Caco-2 (cell line): ENCODE measurements around the gene CYB5A. TPM values are rescaled to one million over a fixed set of nuclear protein-coding genes. Genes with fewer than 3 reads are reported as not detected.

Source experiments
- BruUV-seq: library from RNA; stranded (reverse); fragments of 400-500 nt; replicated peaks from 2 replicates; lab custom pipeline; 2021; lab: Mats Ljungman, UMichigan
- CTCF ChIA-PET: fragments of 300-600 bp; sonication (Branson Sonifier 250); formaldehyde crosslinking; loops from one replicate; lab custom pipeline; 2022; ENCODE audit warnings: antibody characterized with exemption; lab: Charles Lee
- POLR2A ChIA-PET: fragments of 300-600 bp; sonication (Branson Sonifier 250); formaldehyde crosslinking; loops from one replicate; lab custom pipeline; 2022; ENCODE audit warnings: antibody characterized with exemption; lab: Charles Lee
- DNase-seq, 2 experiments: peaks; one replicate each; pipeline versions ENCODE4 v3.0.0 to v3.0.0-alpha.2; 2020 to 2022
- H3K27me3 ChIP-seq: replicated peaks from 2 replicates; pipeline ENCODE4 v1.6.0; 2011; ENCODE audit warnings: low read length; ENCODE audit not compliant: control insufficient read depth, insufficient read depth
- H3K36me3 ChIP-seq: 2 replicates; pipeline ENCODE4 v1.5.1; 2011; ENCODE audit warnings: low read length; ENCODE audit not compliant: control insufficient read depth, insufficient read depth
- H3K4me1 ChIP-seq: fragments of 250-450 bp; sonication (Bioruptor Pico); 2 replicates; pipeline ENCODE4 v1.5.1; 2020; ENCODE audit warnings: mild to moderate bottlenecking
- H3K4me3 ChIP-seq: 2 replicates; pipeline ENCODE4 v1.5.1; 2011; ENCODE audit warnings: low read depth, mild to moderate bottlenecking, control low read depth, low read length
- H3K9me3 ChIP-seq: fragments of 250-450 bp; sonication (Bioruptor Pico); 2 replicates; pipeline ENCODE4 v1.5.1; 2020; ENCODE audit warnings: mild to moderate bottlenecking, moderate library complexity
- H3K27ac Mint-ChIP-seq: one replicate; pipeline ENCODE4 v1.8.0; 2022; ENCODE audit warnings: mixed read lengths; ENCODE audit not compliant: unreplicated experiment
- H3K27me3 Mint-ChIP-seq: one replicate; pipeline ENCODE4 v1.8.0; 2022; ENCODE audit warnings: mixed read lengths; ENCODE audit not compliant: insufficient read depth, unreplicated experiment
- H3K36me3 Mint-ChIP-seq: one replicate; pipeline ENCODE4 v1.8.0; 2022; ENCODE audit warnings: mild to moderate bottlenecking, mixed read lengths; ENCODE audit not compliant: insufficient read depth, unreplicated experiment
- H3K4me1 Mint-ChIP-seq: one replicate; pipeline ENCODE4 v1.8.0; 2022; ENCODE audit warnings: low read depth, mixed read lengths; ENCODE audit not compliant: unreplicated experiment
- H3K4me3 Mint-ChIP-seq: one replicate; pipeline ENCODE4 v1.8.0; 2022; ENCODE audit warnings: mild to moderate bottlenecking, moderate library complexity, mixed read lengths; ENCODE audit not compliant: unreplicated experiment
- H3K9me3 Mint-ChIP-seq: one replicate; pipeline ENCODE4 v1.8.0; 2022; ENCODE audit warnings: mixed read lengths; ENCODE audit not compliant: unreplicated experiment
- CTCF ChIP-seq, 2 experiments: fragments of 200-600 bp in 1 of 2; IDR thresholded peaks; 1 replicate in 1 of 2; 2 replicates in 1 of 2; pipeline versions ENCODE4 v1.5.1 to v1.8.0; 2011 to 2022; ENCODE audit warnings: antibody characterized with exemption in 1 of 2, control low read depth in 1 of 2, inconsistent platforms in 1 of 2, low read depth in 1 of 2, low read length in 1 of 2, mild to moderate bottlenecking in 1 of 2, moderate library complexity in 1 of 2; ENCODE audit not compliant: insufficient read depth in 1 of 2, severe bottlenecking in 1 of 2, unreplicated experiment in 1 of 2
- intact Hi-C: fragments of 100-400 bp; cut with micrococcal nuclease; formaldehyde crosslinking; loops from one replicate; pipeline ENCODE4 v1.10.0; 2022; ENCODE audit not compliant: unreplicated experiment
- total RNA-seq: library from RNA; stranded (reverse); gene quantifications from 2 replicates; pipeline ENCODE4 v1.2.3, GENCODE V29; 2022

Gene CYB5A
- total RNA-seq, 1 experiment from 2014 or later, result 103 TPM

GRCh38 chr18:74242438-74243096, 49.2 kb downstream of the CYB5A start:
- H3K4me3 ChIP-seq, result peak overlapping the region; percentile 23
- Mint-ChIP-seq H3K27ac (no peak overlapping the region), H3K4me3 (peak overlapping the region; percentile 60), H3K4me1 (peaks cover 9% of the 10 kb centered on the region), H3K36me3 (no peaks in the 10 kb centered on the region), H3K9me3 (no peaks in the 10 kb centered on the region), H3K27me3 (no peaks in the 10 kb centered on the region)
- BruUV-seq, result no TSS peak
- H3K9me3 ChIP-seq, result no peaks in the 10 kb centered on the region
- ChIA-PET POLR2A (no interaction called here), CTCF (interaction anchor here (1.4 kb wide), 1 partner anchor 100 kb away, joined by 5 read pairs; no protein-coding TSS in a partner anchor)
- peaks cover 11% of the 10 kb centered on the region; the same call in 1 of the 2 replicates for H3K4me1 ChIP-seq
- no peak for TF ChIP-seq CTCF (IDR thresholded peaks at IDR 0.05; ENCODE audit: insufficient read depth in 1 of 2, low read depth in 1 of 2, low read length in 1 of 2, severe bottlenecking in 1 of 2, unreplicated experiment in 1 of 2)
- H3K27me3 ChIP-seq, result no peaks in the 10 kb centered on the region
- no peaks in the 10 kb centered on the region for H3K36me3 ChIP-seq
- peak; percentile 25 to 40 for DNase-seq
- intact Hi-C loops, result loop anchor here (1.0 to 2.0 kb wide), 4 partner anchors 46 to 100 kb away; partner anchors contain the start of gene CYB5A

- Mint-ChIP-seq H3K36me3 (no peaks in the 10 kb centered on the region), H3K4me3 (peak overlapping the region; percentile 60), H3K9me3 (no peaks in the 10 kb centered on the region), H3K4me1 (peaks cover 15% of the 10 kb centered on the region), H3K27ac (no peak overlapping the region), H3K27me3 (no peaks in the 10 kb centered on the region)
- intact Hi-C loops, result loop anchor here (1.0 to 2.0 kb wide), 4 partner anchors 45 to 100 kb away; partner anchors contain the start of gene CYB5A
- no peak for TF ChIP-seq CTCF (IDR thresholded peaks at IDR 0.05; ENCODE audit: insufficient read depth in 1 of 2, low read depth in 1 of 2, low read length in 1 of 2, severe bottlenecking in 1 of 2, unreplicated experiment in 1 of 2)
- no peak overlapping the region for H3K4me3 ChIP-seq
- no peaks in the 10 kb centered on the region for H3K36me3 ChIP-seq
- H3K4me1 ChIP-seq, result peaks cover 11% of the 10 kb centered on the region; the same call in 1 of the 2 replicates
- POLR2A ChIA-PET, result no interaction called here
- H3K9me3 ChIP-seq, result no peaks in the 10 kb centered on the region
- BruUV-seq, result no TSS peak
- no peaks in the 10 kb centered on the region for H3K27me3 ChIP-seq
- DNase-seq, result no peak
- CTCF ChIA-PET, result interaction anchor here (0.6 kb wide), 1 partner anchor 44 kb away, joined by 3 read pairs; no protein-coding TSS in a partner anchor
These were observed 49.8 kb downstream of the CYB5A start for GRCh38 chr18:74241970-74242369.

GRCh38 chr18:74241426-74241825, 50.3 kb downstream of the CYB5A start:
- intact Hi-C loops, result no loop called here
- CTCF ChIA-PET, result interaction anchor here (0.6 kb wide), 1 partner anchor 44 kb away, joined by 3 read pairs; no protein-coding TSS in a partner anchor
- no peak overlapping the region for H3K4me3 ChIP-seq
- no peak for DNase-seq
- no peaks in the 10 kb centered on the region for H3K36me3 Mint-ChIP-seq
- no TSS peak for BruUV-seq
- no peaks in the 10 kb centered on the region for H3K36me3 ChIP-seq
- no peak for TF ChIP-seq CTCF (IDR thresholded peaks at IDR 0.05; ENCODE audit: insufficient read depth in 1 of 2, low read depth in 1 of 2, low read length in 1 of 2, severe bottlenecking in 1 of 2, unreplicated experiment in 1 of 2)
- H3K9me3 ChIP-seq, result no peaks in the 10 kb centered on the region
- H3K4me1 Mint-ChIP-seq, result peaks cover 15% of the 10 kb centered on the region
- H3K27ac Mint-ChIP-seq, result no peak overlapping the region
- peaks cover 11% of the 10 kb centered on the region; the same call in 1 of the 2 replicates for H3K4me1 ChIP-seq
- H3K9me3 Mint-ChIP-seq, result no peaks in the 10 kb centered on the region
- H3K4me3 Mint-ChIP-seq, result no peak overlapping the region
- POLR2A ChIA-PET, result no interaction called here
- no peaks in the 10 kb centered on the region for H3K27me3 ChIP-seq
- no peaks in the 10 kb centered on the region for H3K27me3 Mint-ChIP-seq
